Nephron progenitor cell (in vitro differentiated cells): Measurements from ENCODE around the gene RAP1GAP2.
"Not testable (repeated sequence)": the region's sequence is repeated elsewhere in the genome, so short reads cannot be mapped to it uniquely, and the experiment has no call there.

Source experiments
- DNase-seq: peaks from one replicate; pipeline ENCODE4 v3.0.0; 2021
- H3K27ac Mint-ChIP-seq: 2 replicates; pipeline ENCODE4 v1.8.0; 2021; ENCODE audit warnings: mild to moderate bottlenecking, moderate library complexity, mixed read lengths
- H3K27me3 Mint-ChIP-seq: 2 replicates; pipeline ENCODE4 v1.8.0; 2021; ENCODE audit warnings: mild to moderate bottlenecking, low read depth, mixed read lengths; ENCODE audit not compliant: poor library complexity
- H3K36me3 Mint-ChIP-seq: 2 replicates; pipeline ENCODE4 v1.8.0; 2021; ENCODE audit warnings: low read depth, mixed read lengths
- H3K4me1 Mint-ChIP-seq: 2 replicates; pipeline ENCODE4 v1.8.0; 2021; ENCODE audit warnings: mixed read lengths
- H3K4me3 Mint-ChIP-seq: 2 replicates; pipeline ENCODE4 v1.8.0; 2021; ENCODE audit warnings: mild to moderate bottlenecking, moderate library complexity, mixed read lengths
- H3K9me3 Mint-ChIP-seq: 2 replicates; pipeline ENCODE4 v1.8.0; 2021; ENCODE audit warnings: mild to moderate bottlenecking, moderate library complexity, mixed read lengths
- CTCF ChIP-seq: fragments of 200-600 bp; sonication (generic); IDR thresholded peaks from 2 replicates; pipeline ENCODE4 v1.5.0; 2021; ENCODE audit warnings: antibody characterized with exemption

RAP1GAP2 gene

GRCh38 chr17:2980904-2981246 is 184.6 kb downstream of the RAP1GAP2 start:
- H3K36me3 Mint-ChIP-seq, result no peaks in the 10 kb centered on the region
- TF ChIP-seq CTCF, result no peak
- no peak for DNase-seq

GRCh38 chr17:2981325-2981724 is 185.1 kb downstream of the RAP1GAP2 start:
- Mint-ChIP-seq H3K36me3 (no peaks in the 10 kb centered on the region), H3K9me3 (no peaks in the 10 kb centered on the region), H3K4me1 (peaks cover 17% of the 10 kb centered on the region), H3K27ac (no peak overlapping the region), H3K27me3 (peaks cover 5% of the 10 kb centered on the region), H3K4me3 (no peak overlapping the region)
- no peak for DNase-seq
- no peak for TF ChIP-seq CTCF

More at GRCh38 chr17:2980904-2981246, 184.6 kb downstream of the RAP1GAP2 start:
- H3K27me3 Mint-ChIP-seq, result peaks cover 5% of the 10 kb centered on the region
- H3K27ac Mint-ChIP-seq, result no peak overlapping the region
- H3K4me3 Mint-ChIP-seq, result no peak overlapping the region
- H3K4me1 Mint-ChIP-seq, result peaks cover 17% of the 10 kb centered on the region
- peaks cover under 1% of the 10 kb centered on the region for H3K9me3 Mint-ChIP-seq

GRCh38 chr17:2982854-2983253 is 186.6 kb downstream of the RAP1GAP2 start:
- no peak for TF ChIP-seq CTCF
- Mint-ChIP-seq H3K4me1 (peaks cover 17% of the 10 kb centered on the region), H3K27ac (no peak overlapping the region), H3K36me3 (no peaks in the 10 kb centered on the region), H3K27me3 (peaks cover 5% of the 10 kb centered on the region), H3K4me3 (no peak overlapping the region), H3K9me3 (no peaks in the 10 kb centered on the region)
- no peak for DNase-seq

- Mint-ChIP-seq H3K27ac (peak overlapping the region; percentile 23), H3K4me1 (peaks cover 17% of the 10 kb centered on the region), H3K4me3 (no peak overlapping the region), H3K27me3 (peaks cover 3% of the 10 kb centered on the region), H3K36me3 (no peaks in the 10 kb centered on the region), H3K9me3 (no peaks in the 10 kb centered on the region)
- TF ChIP-seq CTCF, result no peak
- DNase-seq, result no peak
These were observed 187.0 kb downstream of the RAP1GAP2 start for GRCh38 chr17:2983255-2983654.

- no peak for TF ChIP-seq CTCF
- Mint-ChIP-seq H3K4me1 (peaks cover 17% of the 10 kb centered on the region), H3K27ac (no peak overlapping the region), H3K4me3 (no peak overlapping the region), H3K36me3 (no peaks in the 10 kb centered on the region), H3K9me3 (no peaks in the 10 kb centered on the region), H3K27me3 (no peaks in the 10 kb centered on the region)
- no peak for DNase-seq
These were observed 189.1 kb downstream of the RAP1GAP2 start for GRCh38 chr17:2985318-2985717.

GRCh38 chr17:2986925-2987324 is 190.7 kb downstream of the RAP1GAP2 start:
- Mint-ChIP-seq H3K27me3 (no peaks in the 10 kb centered on the region), H3K4me3 (no peak overlapping the region), H3K27ac (no peak overlapping the region), H3K9me3 (no peaks in the 10 kb centered on the region), H3K36me3 (no peaks in the 10 kb centered on the region), H3K4me1 (peaks cover 17% of the 10 kb centered on the region)
- DNase-seq, result no peak
- no peak for TF ChIP-seq CTCF

- not testable (repeated sequence) for H3K36me3 Mint-ChIP-seq, H3K4me3 Mint-ChIP-seq, H3K27ac Mint-ChIP-seq, DNase-seq, H3K4me1 Mint-ChIP-seq, H3K27me3 Mint-ChIP-seq, H3K9me3 Mint-ChIP-seq
These were observed 193.2 kb downstream of the RAP1GAP2 start for GRCh38 chr17:2989396-2989795.
